SU-DHL-6 (cell line): Measurements from ENCODE around the gene LHFPL3.

ENCODE experiments used
- H2AFZ ChIP-seq: fragments of 200-600 bp; sonication (generic); 2 replicates; pipeline ENCODE4 v1.6.1; 2014; ENCODE audit warnings: low read depth, mild to moderate bottlenecking, moderate library complexity, mixed read lengths, antibody characterized with exemption, low read length; ENCODE audit not compliant: severe bottlenecking
- H3F3A ChIP-seq: fragments of 200-600 bp; shearing (Covaris generic); 2 replicates; pipeline ENCODE4 v1.6.0; 2016; ENCODE audit warnings: antibody characterized with exemption, mild to moderate bottlenecking; ENCODE audit not compliant: insufficient read depth
- H3K27ac ChIP-seq: fragments of 200-600 bp; sonication (generic); 2 replicates; pipeline ENCODE4 v1.5.1; 2016; ENCODE audit warnings: low read depth, mild to moderate bottlenecking, low read length, moderate library complexity, mixed read lengths
- H3K27me3 ChIP-seq: fragments of 200-600 bp; sonication (generic), shearing (Covaris generic); 2 replicates; pipeline ENCODE4 v1.6.0; 2014; ENCODE audit warnings: mild to moderate bottlenecking, low read length
- H3K36me3 ChIP-seq: fragments of 200-600 bp; sonication (generic); 2 replicates; pipeline ENCODE4 v1.6.1; 2014; ENCODE audit warnings: mild to moderate bottlenecking, low read length, mixed read lengths
- H3K4me2 ChIP-seq: fragments of 300-600, 200-600 bp; shearing (Covaris generic), sonication (generic); 2 replicates; pipeline ENCODE4 v1.6.0; 2014; ENCODE audit warnings: low read length, low read depth, mild to moderate bottlenecking; ENCODE audit not compliant: poor library complexity, severe bottlenecking
- H3K4me3 ChIP-seq: fragments of 200-600 bp; sonication (generic); 2 replicates; pipeline ENCODE4 v1.5.1; 2014; ENCODE audit warnings: antibody characterized with exemption, low read length, mild to moderate bottlenecking, mixed read lengths; ENCODE audit not compliant: insufficient read depth, poor library complexity, severe bottlenecking
- H3K79me2 ChIP-seq: fragments of 200-600 bp; sonication (generic); 2 replicates; pipeline ENCODE4 v1.6.1; 2014; ENCODE audit warnings: mild to moderate bottlenecking, low read length, moderate library complexity; ENCODE audit not compliant: insufficient read depth
- H3K9ac ChIP-seq: fragments of 200-600 bp; sonication (generic); 2 replicates; pipeline ENCODE4 v1.7.0; 2014; ENCODE audit warnings: mild to moderate bottlenecking, low read length
- H3K9me2 ChIP-seq: fragments of 200-600 bp; sonication (generic); replicated peaks from 2 replicates; pipeline ENCODE4 v1.6.1; 2014; ENCODE audit warnings: low read length; ENCODE audit not compliant: insufficient read depth
- H3K9me3 ChIP-seq: fragments of 200-600 bp; sonication (generic); 2 replicates; pipeline ENCODE4 v1.6.1; 2014; ENCODE audit warnings: low read length, mixed read lengths; ENCODE audit not compliant: insufficient read depth
- H4K20me1 ChIP-seq: fragments of 200-600 bp; sonication (generic); 2 replicates; pipeline ENCODE4 v1.6.1; 2014; ENCODE audit warnings: low read depth, mild to moderate bottlenecking, antibody characterized with exemption, low read length, moderate library complexity, mixed read lengths
- CTCF ChIP-seq: fragments of 200-600 bp; sonication (generic); IDR thresholded peaks from one replicate; pipeline ENCODE4 v1.5.1; 2017; ENCODE audit warnings: antibody characterized with exemption, mild to moderate bottlenecking, low read length, moderate library complexity; ENCODE audit not compliant: insufficient read depth, poor library complexity, severe bottlenecking
- EZH2phosphoT487 ChIP-seq: fragments of 200-600 bp; sonication (generic), shearing (Covaris generic); conservative IDR thresholded peaks from 2 replicates; pipeline ENCODE4 v1.6.1; 2018; ENCODE audit warnings: mild to moderate bottlenecking, antibody characterized with exemption, low read length, moderate library complexity, mixed read lengths

Gene LHFPL3

GRCh38 chr7:104536956-104537355 is 208.6 kb downstream of the LHFPL3 start:
- no peak overlapping the region for H3K9ac ChIP-seq
- no peak overlapping the region for H3K4me3 ChIP-seq
- no peaks in the 10 kb centered on the region for H3K9me2 ChIP-seq
- TF ChIP-seq CTCF (no peak), EZH2phosphoT487 (no peak)
- H3K79me2 ChIP-seq: no peaks in the 10 kb centered on the region
- 0 out of 2 replicates have a peak, but pooled peaks cover 4% of the 10 kb centered on the region for H3K27me3 ChIP-seq
- no peak overlapping the region for H3K4me2 ChIP-seq
- H2AFZ ChIP-seq: no peak overlapping the region
- H4K20me1 ChIP-seq: no peaks in the 10 kb centered on the region
- H3F3A ChIP-seq: no peaks in the 10 kb centered on the region
- no peak overlapping the region for H3K27ac ChIP-seq
- H3K9me3 ChIP-seq: no peaks in the 10 kb centered on the region
- no peaks in the 10 kb centered on the region for H3K36me3 ChIP-seq

GRCh38 chr7:104538152-104538551 is 209.7 kb downstream of the LHFPL3 start:
- 0 out of 2 replicates have a peak, but pooled peaks cover 4% of the 10 kb centered on the region for H3K27me3 ChIP-seq
- no peaks in the 10 kb centered on the region for H3K79me2 ChIP-seq
- no peaks in the 10 kb centered on the region for H3K36me3 ChIP-seq
- H3K9me3 ChIP-seq: no peaks in the 10 kb centered on the region
- H2AFZ ChIP-seq: no peak overlapping the region
- H3K4me3 ChIP-seq: no peak overlapping the region
- H3K9me2 ChIP-seq: no peaks in the 10 kb centered on the region
- no peak overlapping the region for H3K27ac ChIP-seq
- H3K9ac ChIP-seq: no peak overlapping the region
- H3F3A ChIP-seq: no peaks in the 10 kb centered on the region
- TF ChIP-seq CTCF: no peak
- TF ChIP-seq EZH2phosphoT487: no peak
- no peaks in the 10 kb centered on the region for H4K20me1 ChIP-seq
- H3K4me2 ChIP-seq: no peak overlapping the region

- no peak overlapping the region for H3K4me3 ChIP-seq
- TF ChIP-seq CTCF: no peak
- no peak for TF ChIP-seq EZH2phosphoT487
- no peak overlapping the region for H3K27ac ChIP-seq
- no peaks in the 10 kb centered on the region for H3K79me2 ChIP-seq
- H3K9me2 ChIP-seq: no peaks in the 10 kb centered on the region
- H3K4me2 ChIP-seq: no peak overlapping the region
- H3K27me3 ChIP-seq: no peaks in the 10 kb centered on the region
- no peaks in the 10 kb centered on the region for H4K20me1 ChIP-seq
- H3K9me3 ChIP-seq: no peaks in the 10 kb centered on the region
- no peaks in the 10 kb centered on the region for H3K36me3 ChIP-seq
- H2AFZ ChIP-seq: no peak overlapping the region
- no peak overlapping the region for H3K9ac ChIP-seq
- H3F3A ChIP-seq: no peaks in the 10 kb centered on the region
Measured at GRCh38 chr7:104541897-104542296, 213.5 kb downstream of the LHFPL3 start.

- H3F3A ChIP-seq: no peaks in the 10 kb centered on the region
- no peak overlapping the region for H3K4me2 ChIP-seq
- no peak overlapping the region for H3K4me3 ChIP-seq
- no peak overlapping the region for H2AFZ ChIP-seq
- no peak overlapping the region for H3K9ac ChIP-seq
- no peaks in the 10 kb centered on the region for H4K20me1 ChIP-seq
- TF ChIP-seq EZH2phosphoT487 (no peak), CTCF (no peak)
- H3K27ac ChIP-seq: no peak overlapping the region
- no peaks in the 10 kb centered on the region for H3K27me3 ChIP-seq
- H3K9me3 ChIP-seq: no peaks in the 10 kb centered on the region
- H3K9me2 ChIP-seq: no peaks in the 10 kb centered on the region
- H3K79me2 ChIP-seq: no peaks in the 10 kb centered on the region
- H3K36me3 ChIP-seq: no peaks in the 10 kb centered on the region
Measured at GRCh38 chr7:104548861-104549260, 220.5 kb downstream of the LHFPL3 start.
